Measurements from ENCODE around the gene DHTKD1. TPM values are rescaled to one million over a fixed set of nuclear protein-coding genes. Genes with fewer than 3 reads are reported as not detected.
"Not testable (repeated sequence)": the region's sequence is repeated elsewhere in the genome, so short reads cannot be mapped to it uniquely, and the experiment has no call there.

Gene DHTKD1
- total RNA-seq, 1 donor = 29.3 TPM

GRCh38 chr10:12165036-12165435 is 96.3 kb downstream of the DHTKD1 start:
- Histone ChIP-seq H3K9me3 (ENCODE audit: low read depth, low read length) (no peaks in the 10 kb centered on the region), H3K4me2 (ENCODE audit: insufficient read depth, low read length) (no peak overlapping the region), H4K20me1 (ENCODE audit: insufficient read depth, low read length) (no peaks in the 10 kb centered on the region), H3K4me3 (ENCODE audit: insufficient read depth, low read length) (no peak overlapping the region), H2AFZ (ENCODE audit: low read length) (no peak overlapping the region), H3K36me3 (ENCODE audit: insufficient read depth, low read length) (peaks cover 75% of the 10 kb centered on the region), H3K4me1 (ENCODE audit: insufficient read depth, low read length) (no peaks in the 10 kb centered on the region), H3K79me2 (ENCODE audit: insufficient read depth, low read length) (no peaks in the 10 kb centered on the region), H3K27me3 (ENCODE audit: insufficient read depth, low read length) (no peaks in the 10 kb centered on the region), H3K27ac (ENCODE audit: low read depth, low read length) (no peak overlapping the region)
- TF ChIP-seq CTCF (IDR thresholded peaks at IDR 0.05; ENCODE audit: extremely low read depth, low read depth, low read length) = no peak
- DNase-seq (ENCODE audit: insufficient read length, low spot score, missing footprints) = no peak

DNA sequence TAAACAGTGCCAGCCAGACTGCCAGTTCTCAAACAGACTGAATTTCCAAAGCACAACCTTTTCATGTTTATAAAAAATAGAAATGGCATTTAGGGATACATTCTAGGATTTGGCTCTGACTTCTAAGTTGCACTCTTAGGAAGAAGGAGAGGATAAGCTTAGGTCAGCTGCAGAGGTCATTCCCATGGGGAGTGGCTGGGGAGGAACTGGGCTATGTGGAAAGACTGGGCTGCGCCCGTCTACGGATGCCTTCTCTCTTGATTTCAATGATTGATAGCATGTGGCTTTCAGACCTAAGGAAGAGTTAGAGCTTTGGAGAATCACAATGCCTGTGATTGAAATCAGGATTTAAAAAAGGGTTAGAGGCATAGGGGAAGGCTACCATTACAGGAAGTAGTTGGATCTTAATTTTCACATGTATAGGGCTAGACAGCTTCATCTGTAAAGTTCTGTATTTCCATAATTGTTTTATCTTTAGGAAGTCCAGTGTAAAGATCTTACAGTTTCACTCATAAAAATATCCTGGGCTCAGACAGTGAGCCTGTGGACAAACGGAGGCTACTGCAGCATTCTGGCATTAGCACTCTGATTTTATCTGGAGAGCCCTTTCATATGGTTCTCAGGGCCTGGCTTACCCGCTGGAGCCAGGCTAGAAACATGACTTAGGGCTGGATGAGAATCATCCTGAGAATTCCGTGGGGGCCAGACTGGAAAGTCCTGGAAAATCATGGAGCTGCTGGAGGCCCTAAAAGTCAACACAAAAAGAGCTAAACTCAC is 97.4 kb downstream of the DHTKD1 start:
- no peak overlapping the region for H3K4me3 ChIP-seq (ENCODE audit: insufficient read depth, low read length)
- no peaks in the 10 kb centered on the region for H3K9me3 ChIP-seq (ENCODE audit: low read depth, low read length)
- H3K27me3 ChIP-seq (ENCODE audit: insufficient read depth, low read length) = no peaks in the 10 kb centered on the region
- no peak overlapping the region for H3K4me2 ChIP-seq (ENCODE audit: insufficient read depth, low read length)
- H3K79me2 ChIP-seq (ENCODE audit: insufficient read depth, low read length) = no peaks in the 10 kb centered on the region
- H2AFZ ChIP-seq (ENCODE audit: low read length) = no peak overlapping the region
- H4K20me1 ChIP-seq (ENCODE audit: insufficient read depth, low read length) = no peaks in the 10 kb centered on the region
- DNase-seq (ENCODE audit: insufficient read length, low spot score, missing footprints) = no peak
- H3K36me3 ChIP-seq (ENCODE audit: insufficient read depth, low read length) = peaks cover 79% of the 10 kb centered on the region
- no peaks in the 10 kb centered on the region for H3K4me1 ChIP-seq (ENCODE audit: insufficient read depth, low read length)
- no peak for TF ChIP-seq CTCF (IDR thresholded peaks at IDR 0.05; ENCODE audit: extremely low read depth, low read depth, low read length)
- H3K27ac ChIP-seq (ENCODE audit: low read depth, low read length) = no peak overlapping the region

DNA sequence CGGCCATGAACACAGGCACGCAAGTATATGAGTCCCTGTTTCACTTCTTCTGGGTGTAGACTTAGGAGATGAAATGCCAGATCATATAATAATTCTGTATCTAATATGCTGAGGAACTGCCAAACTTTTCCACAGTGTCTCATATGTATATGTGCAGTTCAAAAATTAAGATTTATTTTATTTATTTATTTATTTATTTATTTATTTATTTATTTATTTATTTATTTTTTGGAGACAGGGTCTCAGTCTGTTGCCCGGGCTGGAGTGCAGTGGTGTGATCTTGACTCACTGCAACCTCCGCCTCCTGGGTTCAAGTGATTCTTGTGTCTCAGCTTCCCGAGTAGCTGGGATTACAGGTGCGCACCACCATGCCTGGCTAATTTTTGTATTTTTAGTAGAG is 102.8 kb downstream of the DHTKD1 start:
- not testable (repeated sequence) for H3K4me3 ChIP-seq (ENCODE audit: insufficient read depth, low read length); H3K27ac ChIP-seq (ENCODE audit: low read depth, low read length); H3K9me3 ChIP-seq (ENCODE audit: low read depth, low read length); DNase-seq (ENCODE audit: insufficient read length, low spot score, missing footprints); H3K27me3 ChIP-seq (ENCODE audit: insufficient read depth, low read length); H3K79me2 ChIP-seq (ENCODE audit: insufficient read depth, low read length); H3K4me1 ChIP-seq (ENCODE audit: insufficient read depth, low read length); H3K4me2 ChIP-seq (ENCODE audit: insufficient read depth, low read length); H2AFZ ChIP-seq (ENCODE audit: low read length); H4K20me1 ChIP-seq (ENCODE audit: insufficient read depth, low read length)
- H3K36me3 ChIP-seq (ENCODE audit: insufficient read depth, low read length) = peaks cover 70% of the 10 kb centered on the region

Small RNA genes lying within 50 kb of the gene (small RNA-seq; reads per million reads assigned to genes)
- gene MIR548AK (not detected), gene RNU6-88P (not detected)

Other genes starting within 250 kb of the DHTKD1 start
- 4.4 and 6.9 TPM in 2 replicates for gene PROSER2, start 245.6 kb upstream of the DHTKD1 start, total RNA-seq
- 15.0 and 15.9 TPM in 2 replicates for gene UPF2, start 26.1 kb upstream of the DHTKD1 start, total RNA-seq
- gene SEC61A2, start 60.7 kb downstream of the DHTKD1 start, total RNA-seq = 9.4 and 13.8 TPM in 2 replicates
- 51.0 and 65.7 TPM in 2 replicates for gene NUDT5, start 126.9 kb downstream of the DHTKD1 start, total RNA-seq
- gene CDC123, start 127.2 kb downstream of the DHTKD1 start, total RNA-seq = 86.9 and 96.9 TPM in 2 replicates

Measured in osteoblast (primary cell).